AG04449 (cell line): ENCODE data around the gene ACP2.
"Not testable (repeated sequence)": the region's sequence is repeated elsewhere in the genome, so short reads cannot be mapped to it uniquely, and the experiment has no call there.

ENCODE experiments used
- CTCF ChIA-PET: fragments of 350-600 bp; formaldehyde crosslinking; extraction: SDS; loops from one replicate; lab custom pipeline; 2021; ENCODE audit warnings: antibody characterized with exemption; lab: Yijun Ruan, JAX
- POLR2A ChIA-PET: fragments of 400-600, 350-600 bp; formaldehyde crosslinking; extraction: SDS; loops from one replicate; lab custom pipeline; 2020; ENCODE audit warnings: antibody characterized with exemption, inconsistent platforms; lab: Yijun Ruan, JAX
- DNase-seq: peaks from one replicate; pipeline ENCODE4 v3.0.0-alpha.2; 2010; ENCODE audit warnings: low read depth, low spot score
- H3K4me3 ChIP-seq: 2 replicates; pipeline ENCODE4 v1.5.1; 2011; ENCODE audit warnings: low read depth, mild to moderate bottlenecking, control low read depth, low read length
- CTCF ChIP-seq: IDR thresholded peaks from one replicate; pipeline ENCODE4 v1.5.1; 2011; ENCODE audit warnings: mild to moderate bottlenecking, moderate library complexity, low read length, control low read depth, inconsistent platforms; ENCODE audit not compliant: insufficient read depth; ENCODE audit errors: missing control alignments

Gene ACP2

GRCh38 chr11:47215366-47215910 lies 33.2 kb downstream of the ACP2 start:
- ChIA-PET CTCF (interaction anchor here (0.9 to 3.9 kb wide), 10 partner anchors 15 to 139 kb away, joined by 3 to 19 read pairs (median 4); partner anchors contain the start of gene ARFGAP2), POLR2A (interaction anchor here (1.0 to 2.3 kb wide), 5 partner anchors 11 to 33 kb away, joined by 3 to 8 read pairs (median 5); partner anchors contain the start of gene ACP2)
- no peak for TF ChIP-seq CTCF
- no peak for DNase-seq
- peak overlapping the region; percentile 72 for H3K4me3 ChIP-seq

- peak overlapping the region; percentile 48 for H3K4me3 ChIP-seq
- TF ChIP-seq CTCF = no peak
- ChIA-PET POLR2A (interaction anchor here (0.6 to 2.3 kb wide), 6 partner anchors 9 to 29 kb away, joined by 3 to 8 read pairs (median 5); no protein-coding TSS in a partner anchor), CTCF (interaction anchor here (0.9 to 3.9 kb wide), 3 partner anchors 29 to 42 kb away, joined by 3 to 19 read pairs (median 5); partner anchors contain the start of gene ARFGAP2)
- DNase-seq = no peak
Observed at GRCh38 chr11:47213950-47214565, 34.6 kb downstream of the ACP2 start.

- no peak overlapping the region for H3K4me3 ChIP-seq
- POLR2A ChIA-PET = no interaction called here
- CTCF ChIA-PET = no interaction called here
- TF ChIP-seq CTCF = no peak
- DNase-seq = no peak
Observed at GRCh38 chr11:47212938-47213337, 35.7 kb downstream of the ACP2 start.

GRCh38 chr11:47208628-47209027 lies 40.0 kb downstream of the ACP2 start:
- ChIA-PET POLR2A (no interaction called here), CTCF (interaction anchor here (1.7 kb wide), 1 partner anchor 24 kb away, joined by 3 read pairs; no protein-coding TSS in a partner anchor)
- TF ChIP-seq CTCF = no peak
- no peak for DNase-seq
- H3K4me3 ChIP-seq = no peak overlapping the region

- POLR2A ChIA-PET, DNase-seq, H3K4me3 ChIP-seq, CTCF ChIA-PET: not testable (repeated sequence)
Observed at GRCh38 chr11:47208008-47208552, 40.5 kb downstream of the ACP2 start.

- TF ChIP-seq CTCF = no peak
- POLR2A ChIA-PET = no interaction called here
- CTCF ChIA-PET = no interaction called here
Observed at GRCh38 chr11:47207459-47207858, 41.2 kb downstream of the ACP2 start.

GRCh38 chr11:47206577-47206976 lies 42.0 kb downstream of the ACP2 start:
- not testable (repeated sequence) for DNase-seq, H3K4me3 ChIP-seq
- POLR2A ChIA-PET = interaction anchor here (0.5 kb wide), 1 partner anchor 29 kb away, joined by 3 read pairs; no protein-coding TSS in a partner anchor
- CTCF ChIA-PET = interaction anchor here (1.1 to 3.0 kb wide), 2 partner anchors 19 to 53 kb away, joined by 3 to 9 read pairs; no protein-coding TSS in a partner anchor

More at GRCh38 chr11:47207459-47207858, 41.2 kb downstream of the ACP2 start:
- no peak overlapping the region for H3K4me3 ChIP-seq
- no peak for DNase-seq
